ENCODE measurements around the gene KCNK13.

GRCh38 chr14:90154110-90154509 lies 92.3 kb downstream of the KCNK13 start:
- no peak for TF ChIP-seq CTCF (tag by site-specific recombination; IDR thresholded peaks at IDR 0.05)
- no peak for TF ChIP-seq REST (tag by site-specific recombination; IDR thresholded peaks at IDR 0.05)
- TF ChIP-seq INSM2 (tag by site-specific recombination; IDR thresholded peaks at IDR 0.05) = no peak
- no peak for TF ChIP-seq ZFP41 (tag by site-specific recombination; IDR thresholded peaks at IDR 0.05; ENCODE audit: borderline replicate concordance)
- TF ChIP-seq YY1 (tag by site-specific recombination; IDR thresholded peaks at IDR 0.05) = no peak
- no peak for TF ChIP-seq ATF2 (tag by site-specific recombination; IDR thresholded peaks at IDR 0.05; ENCODE audit: low read depth)
- no peak for TF ChIP-seq KLF17 (tag by site-specific recombination; IDR thresholded peaks at IDR 0.05)
- TF ChIP-seq ZXDB (tag by site-specific recombination; IDR thresholded peaks at IDR 0.05) = no peak
- no peak for TF ChIP-seq HOXA7 (CRISPR knock-in tag; IDR thresholded peaks at IDR 0.05; ENCODE audit: borderline replicate concordance)
- no peak for TF ChIP-seq ZNF169 (tag by site-specific recombination; IDR thresholded peaks at IDR 0.05)
- TF ChIP-seq ZBTB8A (tag by site-specific recombination; IDR thresholded peaks at IDR 0.05) = no peak

All from HEK293 (cell line).